A549 (cell line): Measurements from ENCODE around the gene PCDH1. TPM values are rescaled to one million over a fixed set of nuclear protein-coding genes. Genes with fewer than 3 reads are reported as not detected.
"Not testable (repeated sequence)": the region's sequence is repeated elsewhere in the genome, so short reads cannot be mapped to it uniquely, and the experiment has no call there.

ENCODE experiments used
- ATAC-seq, 2 experiments: fragments of 200-7000 bp in 1 of 2; fragments of >200 bp in 1 of 2; cut with Nextera tagmentation in 1 of 2; cut with Tn5 transposase in 1 of 2; 3 replicates each; pipeline versions ENCODE4 v1.8.0 to v1.9.1; 2018 to 2020; ENCODE audit warnings: mild to moderate bottlenecking in 1 of 2, moderate library complexity in 1 of 2
- CTCF ChIA-PET: fragments of 300-600 bp; sonication (Branson Sonifier 250); formaldehyde crosslinking; extraction: SDS; loops from one replicate; lab custom pipeline; 2021; ENCODE audit warnings: antibody characterized with exemption, inconsistent platforms; lab: Yijun Ruan, JAX
- POLR2A ChIA-PET: fragments of 350-600 bp; formaldehyde crosslinking; extraction: SDS; loops from one replicate; lab custom pipeline; 2021; ENCODE audit warnings: antibody characterized with exemption, inconsistent platforms; lab: Yijun Ruan, JAX
- DNase-seq, 2 experiments: peaks; one replicate each; pipeline versions ENCODE4 v3.0.0 to v3.0.0-alpha.2; 2011 to 2016; ENCODE audit warnings: low read depth in 1 of 2, low spot score in 1 of 2
- FAIRE-seq: peaks from 2 replicates; lab custom pipeline; 2011; peaks lifted over from hg19 to GRCh38; lab: Jason Lieb, UNC
- H3K27ac ChIP-seq, 2 experiments: fragments of >200 bp; sonication (Bioruptor Twin); formaldehyde crosslinking; 3 replicates each; pipeline ENCODE4 v1.5.1; 2016 to 2017
- H3K4me1 ChIP-seq: fragments of >200 bp; sonication (Bioruptor Twin); formaldehyde crosslinking; 3 replicates; pipeline ENCODE4 v1.6.1; 2016
- H3K4me2 ChIP-seq: fragments of >200 bp; sonication (Bioruptor Twin); formaldehyde crosslinking; 3 replicates; pipeline ENCODE4 v1.6.1; 2016
- H3K4me3 ChIP-seq: fragments of >200 bp; sonication (Bioruptor Twin); formaldehyde crosslinking; 3 replicates; pipeline ENCODE4 v1.5.1; 2016
- H3K9me3 ChIP-seq: fragments of >200 bp; sonication (Bioruptor Twin); formaldehyde crosslinking; 3 replicates; pipeline ENCODE4 v1.6.1; 2016
- CBX8 ChIP-seq: fragments of 200-600 bp; sonication (generic); IDR thresholded peaks from 2 replicates; pipeline ENCODE4 v1.6.1; 2016
- CHD4 ChIP-seq: fragments of 200-600 bp; sonication (generic); IDR thresholded peaks from 2 replicates; pipeline ENCODE4 v1.6.1; 2016; ENCODE audit warnings: antibody characterized with exemption, mild to moderate bottlenecking, borderline replicate concordance
- EHMT2 ChIP-seq: fragments of 200-600 bp; sonication (generic); IDR thresholded peaks from 2 replicates; pipeline ENCODE4 v1.6.1; 2016; ENCODE audit warnings: antibody characterized with exemption, low read depth, mild to moderate bottlenecking, moderate library complexity
- FOSL2 ChIP-seq, 2 experiments: fragments of 450-650 bp in 1 of 2; fragments of >200 bp in 1 of 2; sonication (Bioruptor Twin) in 1 of 2; formaldehyde crosslinking; IDR thresholded peaks; 2 replicates each; pipeline versions ENCODE4 v1.5.0 to v1.6.1; 2016 to 2020; ENCODE audit warnings: mild to moderate bottlenecking in 1 of 2, moderate library complexity in 1 of 2
- GATA3 ChIP-seq: IDR thresholded peaks from 2 replicates; pipeline ENCODE4 v1.6.1; 2012; ENCODE audit warnings: borderline replicate concordance
- HES2 ChIP-seq: fragments of >200 bp; sonication (Bioruptor Twin); formaldehyde crosslinking; IDR thresholded peaks from 2 replicates; pipeline ENCODE4 v1.6.1; 2016
- HOXA7 ChIP-seq: fragments of 250-450 bp; sonication (Bioruptor Pico); IDR thresholded peaks from 2 replicates; pipeline ENCODE4 v1.5.0; 2020; ENCODE audit warnings: mild to moderate bottlenecking, moderate library complexity
- HOXB5 ChIP-seq: fragments of 250-450 bp; sonication (Bioruptor Pico); IDR thresholded peaks from 2 replicates; pipeline ENCODE4 v1.5.0; 2020; ENCODE audit warnings: mild to moderate bottlenecking, moderate library complexity
- JUN ChIP-seq, 2 experiments: fragments of >200 bp; sonication (Bioruptor Twin); formaldehyde crosslinking; IDR thresholded peaks; 2 replicates in 1 of 2; 3 replicates in 1 of 2; pipeline ENCODE4 v1.6.1; 2016 to 2017
- KDM5A ChIP-seq: fragments of 200-600 bp; sonication (generic); IDR thresholded peaks from 2 replicates; pipeline ENCODE4 v1.6.1; 2016; ENCODE audit warnings: antibody characterized with exemption, mild to moderate bottlenecking
- MAFK ChIP-seq: fragments of 450-650 bp; IDR thresholded peaks from 2 replicates; pipeline ENCODE4 v1.6.1; 2014; ENCODE audit not compliant: partially characterized antibody
- MAX ChIP-seq: IDR thresholded peaks from 2 replicates; pipeline ENCODE4 v1.6.1; 2012
- NPAS2 ChIP-seq: fragments of 250-450 bp; sonication (Bioruptor Pico); IDR thresholded peaks from 2 replicates; pipeline ENCODE4 v1.8.0; 2022; ENCODE audit warnings: mild to moderate bottlenecking, moderate library complexity, borderline replicate concordance
- POLR2A ChIP-seq: IDR thresholded peaks from 2 replicates; pipeline ENCODE4 v1.6.1; 2012; ENCODE audit warnings: mild to moderate bottlenecking, low read length
- RARB ChIP-seq: fragments of 250-450 bp; sonication (Bioruptor Pico); IDR thresholded peaks from 2 replicates; pipeline ENCODE4 v1.8.0; 2021; ENCODE audit warnings: mild to moderate bottlenecking, moderate library complexity
- SREBF2 ChIP-seq: fragments of 450-650 bp; IDR thresholded peaks from 2 replicates; pipeline ENCODE4 v1.6.1; 2014; ENCODE audit warnings: mild to moderate bottlenecking, moderate library complexity
- TFCP2L1 ChIP-seq: fragments of 250-450 bp; sonication (Bioruptor Pico); IDR thresholded peaks from 2 replicates; pipeline ENCODE4 v1.5.0; 2021; ENCODE audit warnings: mild to moderate bottlenecking
- TP53 ChIP-seq: fragments of 250-450 bp; sonication (Bioruptor Pico); IDR thresholded peaks from 2 replicates; pipeline ENCODE4 v1.5.0; 2021; ENCODE audit warnings: mild to moderate bottlenecking, moderate library complexity
- WGBS: methylation state at CpG from one replicate; pipeline ENCODE4 v1.1.6; 2017; ENCODE audit errors: missing lambda C conversion rate; 5-methylcytosine and 5-hydroxymethylcytosine counted together
- polyA plus RNA-seq, 4 experiments: library from polyadenylated mRNA; depleted of rRNA in 3 of 4; stranded (reverse); fragments of >200 nt; fragmentation: RNase III in 1 of 4; extraction: RNeasy Plus Mini Kit Qiagen cat#74134 plus additional on column Dnase treatment in 1 of 4; gene quantifications; 2 replicates in 3 of 4; 3 replicates in 1 of 4; pipeline ENCODE4 v1.2.3, GENCODE V29; 2011 to 2017
- TF ChIP-seq, protein P1 (sequence below): fragments of >200 bp; sonication (Bioruptor Twin); formaldehyde crosslinking; IDR thresholded peaks from 3 replicates; pipeline ENCODE4 v1.5.1; 2016
- TF ChIP-seq, protein P2 (sequence below): fragments of 200-600 bp; sonication (generic); IDR thresholded peaks from 2 replicates; pipeline ENCODE4 v1.6.1; 2016; ENCODE audit warnings: antibody characterized with exemption, mild to moderate bottlenecking, moderate library complexity
- TF ChIP-seq, protein P3 (sequence below): IDR thresholded peaks from 2 replicates; pipeline ENCODE4 v1.6.1; 2012

PCDH1 gene
- polyA plus RNA-seq, 2 of the 4 experiments (the other 2 are of a cell fraction): 0.41 to 2.9 TPM

- H3K4me1 ChIP-seq: peaks cover 17% of the 10 kb centered on the region; the same call in 2 of the 3 replicates
- FAIRE-seq: no peak
- ChIA-PET CTCF (interaction anchor here (1.2 to 6.2 kb wide), 4 partner anchors 9 to 147 kb away, joined by 3 to 40 read pairs (median 9); partner anchors contain the start of genes PCDH1 and RNF14), POLR2A (no interaction called here)
- TF ChIP-seq EHMT2: no peak
- H3K27ac ChIP-seq: peak overlapping the region; percentile 60 to 74; a peak in 5 of 6 replicates
- no peak for DNase-seq
- WGBS: 31% methylated on average over 2 of the region's 2 CpGs
- no peaks in the 10 kb centered on the region for H3K9me3 ChIP-seq
- peak in 1 of 2 experiments; percentile 57; a peak in 3 of 6 replicates for ATAC-seq
- H3K4me3 ChIP-seq: no peak overlapping the region
- no peak overlapping the region for H3K4me2 ChIP-seq
Observed at GRCh38 chr5:141822144-141822543, 56.1 kb downstream of the PCDH1 start.

DNA sequence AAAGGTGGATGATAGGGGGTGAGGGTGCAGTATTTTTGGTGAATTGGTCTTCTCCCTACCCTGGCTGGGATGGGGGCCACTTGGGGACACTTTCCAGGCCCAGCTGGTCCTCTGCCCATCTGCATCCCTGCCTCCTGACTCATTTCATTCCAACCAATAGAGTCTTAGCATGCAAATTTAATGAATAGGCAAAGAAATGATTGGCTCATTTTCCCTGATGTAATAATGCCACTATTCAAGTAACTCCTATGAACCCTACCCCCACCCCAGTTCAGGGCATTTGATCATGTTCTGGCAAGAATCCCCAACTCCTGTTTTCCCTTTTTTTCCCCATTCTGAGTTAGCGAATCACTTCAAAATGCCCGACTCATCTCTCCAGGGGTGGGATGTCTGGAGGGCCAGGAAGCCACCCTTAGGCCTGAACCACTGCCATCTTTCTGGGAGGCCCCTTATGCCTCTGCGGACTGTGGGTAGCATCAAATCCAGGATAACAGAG, 56.7 kb downstream of the PCDH1 start:
- FAIRE-seq (no peak), DNase-seq (peak; percentile 27 to 65), ATAC-seq (peak; percentile 48 to 61; a peak in 5 of 6 replicates)
- POLR2A ChIA-PET: no interaction called here
- peak overlapping the region; percentile 33; the same call in 2 of the 3 replicates for H3K4me2 ChIP-seq
- H3K9me3 ChIP-seq: no peaks in the 10 kb centered on the region
- no peak overlapping the region for H3K4me3 ChIP-seq
- 66% methylated on average over 3 of the region's 3 CpGs for WGBS
- peak overlapping the region; percentile 60 to 74; a peak in 5 of 6 replicates for H3K27ac ChIP-seq
- TF ChIP-seq MAFK: no peak
- TF ChIP-seq HOXB5 (CRISPR knock-in tag): no peak
- TF ChIP-seq KDM5A: no peak
- TF ChIP-seq RARB: no peak
- TF ChIP-seq MAX: no peak
- TF ChIP-seq GATA3: no peak
- TF ChIP-seq, protein P1, sequence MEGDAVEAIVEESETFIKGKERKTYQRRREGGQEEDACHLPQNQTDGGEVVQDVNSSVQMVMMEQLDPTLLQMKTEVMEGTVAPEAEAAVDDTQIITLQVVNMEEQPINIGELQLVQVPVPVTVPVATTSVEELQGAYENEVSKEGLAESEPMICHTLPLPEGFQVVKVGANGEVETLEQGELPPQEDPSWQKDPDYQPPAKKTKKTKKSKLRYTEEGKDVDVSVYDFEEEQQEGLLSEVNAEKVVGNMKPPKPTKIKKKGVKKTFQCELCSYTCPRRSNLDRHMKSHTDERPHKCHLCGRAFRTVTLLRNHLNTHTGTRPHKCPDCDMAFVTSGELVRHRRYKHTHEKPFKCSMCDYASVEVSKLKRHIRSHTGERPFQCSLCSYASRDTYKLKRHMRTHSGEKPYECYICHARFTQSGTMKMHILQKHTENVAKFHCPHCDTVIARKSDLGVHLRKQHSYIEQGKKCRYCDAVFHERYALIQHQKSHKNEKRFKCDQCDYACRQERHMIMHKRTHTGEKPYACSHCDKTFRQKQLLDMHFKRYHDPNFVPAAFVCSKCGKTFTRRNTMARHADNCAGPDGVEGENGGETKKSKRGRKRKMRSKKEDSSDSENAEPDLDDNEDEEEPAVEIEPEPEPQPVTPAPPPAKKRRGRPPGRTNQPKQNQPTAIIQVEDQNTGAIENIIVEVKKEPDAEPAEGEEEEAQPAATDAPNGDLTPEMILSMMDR: no peak
- no peak for TF ChIP-seq NPAS2 (CRISPR knock-in tag)
- TF ChIP-seq FOSL2 (IDR thresholded peaks at IDR 0.05): no peak
- no peak; the same call in 1 of the 2 replicates for TF ChIP-seq FOSL2 (CRISPR knock-in tag; IDR thresholded peaks at IDR 0.05)
- no peak for TF ChIP-seq HES2
- TF ChIP-seq TP53 (CRISPR knock-in tag): no peak
- TF ChIP-seq CBX8: no peak
- TF ChIP-seq JUN (IDR thresholded peaks at IDR 0.05): no peak
- TF ChIP-seq, protein P2, sequence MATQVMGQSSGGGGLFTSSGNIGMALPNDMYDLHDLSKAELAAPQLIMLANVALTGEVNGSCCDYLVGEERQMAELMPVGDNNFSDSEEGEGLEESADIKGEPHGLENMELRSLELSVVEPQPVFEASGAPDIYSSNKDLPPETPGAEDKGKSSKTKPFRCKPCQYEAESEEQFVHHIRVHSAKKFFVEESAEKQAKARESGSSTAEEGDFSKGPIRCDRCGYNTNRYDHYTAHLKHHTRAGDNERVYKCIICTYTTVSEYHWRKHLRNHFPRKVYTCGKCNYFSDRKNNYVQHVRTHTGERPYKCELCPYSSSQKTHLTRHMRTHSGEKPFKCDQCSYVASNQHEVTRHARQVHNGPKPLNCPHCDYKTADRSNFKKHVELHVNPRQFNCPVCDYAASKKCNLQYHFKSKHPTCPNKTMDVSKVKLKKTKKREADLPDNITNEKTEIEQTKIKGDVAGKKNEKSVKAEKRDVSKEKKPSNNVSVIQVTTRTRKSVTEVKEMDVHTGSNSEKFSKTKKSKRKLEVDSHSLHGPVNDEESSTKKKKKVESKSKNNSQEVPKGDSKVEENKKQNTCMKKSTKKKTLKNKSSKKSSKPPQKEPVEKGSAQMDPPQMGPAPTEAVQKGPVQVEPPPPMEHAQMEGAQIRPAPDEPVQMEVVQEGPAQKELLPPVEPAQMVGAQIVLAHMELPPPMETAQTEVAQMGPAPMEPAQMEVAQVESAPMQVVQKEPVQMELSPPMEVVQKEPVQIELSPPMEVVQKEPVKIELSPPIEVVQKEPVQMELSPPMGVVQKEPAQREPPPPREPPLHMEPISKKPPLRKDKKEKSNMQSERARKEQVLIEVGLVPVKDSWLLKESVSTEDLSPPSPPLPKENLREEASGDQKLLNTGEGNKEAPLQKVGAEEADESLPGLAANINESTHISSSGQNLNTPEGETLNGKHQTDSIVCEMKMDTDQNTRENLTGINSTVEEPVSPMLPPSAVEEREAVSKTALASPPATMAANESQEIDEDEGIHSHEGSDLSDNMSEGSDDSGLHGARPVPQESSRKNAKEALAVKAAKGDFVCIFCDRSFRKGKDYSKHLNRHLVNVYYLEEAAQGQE: no peak
- TF ChIP-seq TFCP2L1: no peak
- TF ChIP-seq POLR2A: no peak
- TF ChIP-seq, protein P3, sequence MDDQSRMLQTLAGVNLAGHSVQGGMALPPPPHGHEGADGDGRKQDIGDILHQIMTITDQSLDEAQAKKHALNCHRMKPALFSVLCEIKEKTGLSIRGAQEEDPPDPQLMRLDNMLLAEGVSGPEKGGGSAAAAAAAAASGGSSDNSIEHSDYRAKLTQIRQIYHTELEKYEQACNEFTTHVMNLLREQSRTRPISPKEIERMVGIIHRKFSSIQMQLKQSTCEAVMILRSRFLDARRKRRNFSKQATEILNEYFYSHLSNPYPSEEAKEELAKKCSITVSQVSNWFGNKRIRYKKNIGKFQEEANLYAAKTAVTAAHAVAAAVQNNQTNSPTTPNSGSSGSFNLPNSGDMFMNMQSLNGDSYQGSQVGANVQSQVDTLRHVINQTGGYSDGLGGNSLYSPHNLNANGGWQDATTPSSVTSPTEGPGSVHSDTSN: no peak
- no peak for TF ChIP-seq HOXA7 (CRISPR knock-in tag)
- TF ChIP-seq CHD4: no peak
- TF ChIP-seq SREBF2: no peak
- TF ChIP-seq, all 56 proteins: peak for 0
- CTCF ChIA-PET: interaction anchor here (1.2 to 6.2 kb wide), 3 partner anchors 8 to 147 kb away, joined by 3 to 40 read pairs (median 15); partner anchors contain the start of genes PCDH1 and RNF14
- H3K4me1 ChIP-seq: peaks cover 17% of the 10 kb centered on the region; the same call in 2 of the 3 replicates

DNA sequence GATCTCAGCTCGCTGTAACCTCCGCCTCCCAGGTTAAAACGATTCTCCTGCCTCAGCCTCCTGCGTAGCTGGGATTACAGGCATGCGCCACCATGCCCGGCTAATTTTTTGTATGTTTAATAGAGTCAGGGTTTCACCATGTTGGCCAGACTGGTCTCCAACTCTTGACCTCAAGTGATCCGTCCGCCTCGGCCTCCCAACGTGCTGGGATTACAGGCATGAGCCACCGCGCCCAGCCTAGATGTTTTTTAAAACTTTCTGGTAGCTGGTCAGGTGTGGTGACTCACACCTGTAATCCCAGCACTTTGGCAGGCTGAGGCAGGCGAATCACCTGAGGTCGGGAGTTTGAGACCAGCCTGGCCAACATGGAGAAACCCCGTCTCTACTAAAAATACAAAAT, 57.5 kb downstream of the PCDH1 start:
- FAIRE-seq, H3K4me3 ChIP-seq, ATAC-seq, POLR2A ChIA-PET, H3K9me3 ChIP-seq, DNase-seq: not testable (repeated sequence)
- H3K4me1 ChIP-seq: peaks cover 17% of the 10 kb centered on the region; the same call in 2 of the 3 replicates
- H3K4me2 ChIP-seq: peak overlapping the region; percentile 33; the same call in 2 of the 3 replicates
- WGBS: 89% methylated on average over 15 of the region's 15 CpGs
- peak overlapping the region; percentile 51 to 60; a peak in 4 of 6 replicates for H3K27ac ChIP-seq
- CTCF ChIA-PET: interaction anchor here (1.3 to 3.5 kb wide), 4 partner anchors 10 to 119 kb away, joined by 3 to 15 read pairs (median 6); partner anchors contain the start of gene PCDH1
